Pancreas (tissue), 10 donors: Measurements from ENCODE around the gene TECPR1. TPM values are rescaled to one million over a fixed set of nuclear protein-coding genes. Genes with fewer than 3 reads are reported as not detected.

ENCODE experiments used
- ATAC-seq, 4 donors: fragments of 200-7000 bp; cut with Tn5 transposase; one replicate each; pipeline versions ENCODE4 v1.8.0 to v1.9.1; 2020; ENCODE audit warnings: mild to moderate bottlenecking in 4 of 4, moderate library complexity in 4 of 4
- DNase-seq, 6 donors: peaks; one replicate each; pipeline ENCODE4 v3.0.0-alpha.2; 2020
- FAIRE-seq: peaks from 2 replicates; lab custom pipeline; 2012; peaks lifted over from hg19 to GRCh38; lab: Jason Lieb, UNC
- H3K27ac ChIP-seq, 4 donors: fragments of 200-600 bp; sonication (generic); 1 replicate in 3 of 4; 2 replicates in 1 of 4; pipeline versions ENCODE4 v1.5.0 to v1.8.0; 2020
- H3K27me3 ChIP-seq, 4 donors: fragments of 200-600 bp; one replicate each; pipeline ENCODE4 v1.8.0; 2021
- H3K36me3 ChIP-seq, 3 donors: fragments of 200-600 bp; sonication (generic) in 1 of 3; one replicate each; pipeline versions ENCODE4 v1.5.0 to v1.8.0; 2020 to 2021
- H3K4me1 ChIP-seq, 3 donors: fragments of 200-600 bp; one replicate each; pipeline ENCODE4 v1.8.0; 2021
- H3K4me3 ChIP-seq, 4 donors: fragments of 200-600 bp; sonication (generic) in 2 of 4; one replicate each; pipeline versions ENCODE4 v1.5.0 to v1.8.0; 2020 to 2021
- H3K9me3 ChIP-seq, 4 donors: fragments of 200-600 bp; one replicate each; pipeline ENCODE4 v1.8.0; 2021
- WGBS, 2 donors: extraction: QIAGEN DNeasy Blood & Tissue Kit; methylation state at CpG; one replicate each; pipeline ENCODE4 v1.1.7; 2013; 5-methylcytosine and 5-hydroxymethylcytosine counted together
- intact Hi-C, 3 donors: fragments of 100-400 bp; cut with DNase I; formaldehyde crosslinking; loops; one replicate each; pipeline versions ENCODE4 v1.11.1 to v1.14.2; 2022
- polyA plus RNA-seq, 2 donors: library from polyadenylated mRNA; stranded (reverse); fragments of 200-250 nt; gene quantifications; one replicate each; pipeline ENCODE4 v1.2.3, GENCODE V29; 2013
- total RNA-seq, 6 donors: library from RNA; stranded (reverse); fragmentation: NEBNext Ultra II Directional in 4 of 6; extraction: Animal tissue kit (Norgen Biotek cat#: 25700) in 4 of 6; gene quantifications; one replicate each; pipeline versions ENCODE4 v1.2.1 to v1.2.4, GENCODE V29; 2021 to 2023
- TF ChIP-seq, protein P1 (sequence below), 4 donors: fragments of 200-600 bp; sonication (generic) in 3 of 4; IDR thresholded peaks; one replicate each; pipeline versions ENCODE4 v1.5.0 to v1.8.0; 2021; ENCODE audit warnings: antibody characterized with exemption in 4 of 4
- donor health status: healthy with polysubstance abuse.
- donor health status: DM: no; HTN: no; CAD: no; lungs with moderate emphysema.
- donor health status: DM: no; HTN: no; CAD: no.
- donor health status: control.
- donor health status: control.
- donor health status: Bipolar disorder and iron deficiency.
- donor health status: DM: yes; HTN: yes; CAD: no.
- donor health status: DM: no; HTN: no; CAD: no.
- donor health status: DM: no; HTN: no; CAD: no.
- donor health status: DM: yes; HTN: yes; CAD: no.

TECPR1 gene
- total RNA-seq (10 to 100 TPM; 12.5 to 26.3 (median 20.0) TPM), polyA plus RNA-seq (10 to 100 TPM; 16.2 to 36.3 TPM)

- H3K27ac ChIP-seq, result peak within 1 kb of the TSS; percentile 86 to 90 (median 88)
Measured at GRCh38 chr7:98251601-98252424, at the start of gene TECPR1. Gene TECPR1 (minus strand): TSS chr7:98252232. CDS start chr7:98246146, 6,086 bp downstream.

GRCh38 chr7:98300595-98301372, 48.8 kb upstream of the TECPR1 start:
- Histone ChIP-seq H3K27ac (no peak overlapping the region), H3K9me3 (no peaks in the 10 kb centered on the region), H3K27me3 (no peaks in the 10 kb centered on the region), H3K4me3 (no peak overlapping the region), H3K4me1 (no peaks in the 10 kb centered on the region), H3K36me3 (peaks cover 0 to 26% (median 0%) of the 10 kb centered on the region in 3 donors)
- intact Hi-C loops, result no loop called here
- 85 to 89% methylated on average over 26 of the region's 26 CpGs for WGBS, 2 donors
- TF ChIP-seq, protein P1, sequence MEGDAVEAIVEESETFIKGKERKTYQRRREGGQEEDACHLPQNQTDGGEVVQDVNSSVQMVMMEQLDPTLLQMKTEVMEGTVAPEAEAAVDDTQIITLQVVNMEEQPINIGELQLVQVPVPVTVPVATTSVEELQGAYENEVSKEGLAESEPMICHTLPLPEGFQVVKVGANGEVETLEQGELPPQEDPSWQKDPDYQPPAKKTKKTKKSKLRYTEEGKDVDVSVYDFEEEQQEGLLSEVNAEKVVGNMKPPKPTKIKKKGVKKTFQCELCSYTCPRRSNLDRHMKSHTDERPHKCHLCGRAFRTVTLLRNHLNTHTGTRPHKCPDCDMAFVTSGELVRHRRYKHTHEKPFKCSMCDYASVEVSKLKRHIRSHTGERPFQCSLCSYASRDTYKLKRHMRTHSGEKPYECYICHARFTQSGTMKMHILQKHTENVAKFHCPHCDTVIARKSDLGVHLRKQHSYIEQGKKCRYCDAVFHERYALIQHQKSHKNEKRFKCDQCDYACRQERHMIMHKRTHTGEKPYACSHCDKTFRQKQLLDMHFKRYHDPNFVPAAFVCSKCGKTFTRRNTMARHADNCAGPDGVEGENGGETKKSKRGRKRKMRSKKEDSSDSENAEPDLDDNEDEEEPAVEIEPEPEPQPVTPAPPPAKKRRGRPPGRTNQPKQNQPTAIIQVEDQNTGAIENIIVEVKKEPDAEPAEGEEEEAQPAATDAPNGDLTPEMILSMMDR (IDR thresholded peaks at IDR 0.05), result no peak
- DNase-seq, result peak in 1 of 6 donors; percentile 41
- no peak for FAIRE-seq
- ATAC-seq, result no peak

More at GRCh38 chr7:98251601-98252424, at the start of gene TECPR1:
- ATAC-seq (peak; percentile 93 to 97 (median 94)), FAIRE-seq (no peak), DNase-seq (peak; percentile 96 to 98 (median 98))
- Histone ChIP-seq H3K4me3 (peak within 1 kb of the TSS; percentile 29 to 90 (median 72)), H3K27me3 (no peaks in the 10 kb centered on the region), H3K4me1 (peaks cover 0 to 20% (median 14%) of the 10 kb centered on the region in 3 donors), H3K36me3 (no peaks in the 10 kb centered on the region), H3K9me3 (no peaks in the 10 kb centered on the region)
- 0% methylated on average over 65 to 69 of the region's 69 CpGs for WGBS, 2 donors
- TF ChIP-seq, protein P1 (IDR thresholded peaks at IDR 0.05), result no peak
- intact Hi-C loops, result no loop called here

DNA sequence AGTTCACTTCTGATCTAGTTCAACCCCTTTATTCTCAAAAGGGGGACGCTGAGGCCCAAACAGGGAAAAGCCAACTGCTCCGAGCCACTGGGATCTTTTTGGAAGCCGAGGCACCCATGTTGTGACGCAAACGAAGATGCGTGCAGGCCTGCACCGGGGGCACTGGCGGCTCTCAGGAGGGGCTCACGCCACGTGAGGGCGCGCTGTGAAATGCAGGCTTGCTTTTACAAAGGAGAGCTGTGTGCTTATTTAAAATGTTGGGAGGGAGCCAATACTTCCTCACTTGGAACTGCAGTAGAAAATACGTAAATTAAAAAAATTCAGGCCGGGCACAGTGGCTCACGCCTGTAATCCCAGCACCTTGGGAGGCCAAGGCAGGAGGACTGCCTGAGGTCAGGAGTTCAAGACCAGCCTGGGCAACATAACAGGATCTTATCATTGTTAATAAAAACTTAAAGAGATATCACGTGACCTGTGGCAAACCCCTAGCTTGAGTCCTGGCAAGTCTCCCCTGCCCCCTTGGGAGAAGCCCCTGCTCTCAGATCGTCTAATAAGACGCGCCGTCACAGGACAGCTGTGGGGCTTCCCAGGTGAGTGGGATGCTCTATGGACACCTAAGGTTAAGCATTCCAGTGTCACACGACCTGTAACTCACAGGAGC, 45.7 kb upstream of the TECPR1 start:
- Histone ChIP-seq H3K27ac (no peak overlapping the region), H3K4me1 (peaks cover 0 to 3% (median 0%) of the 10 kb centered on the region in 3 donors), H3K9me3 (no peaks in the 10 kb centered on the region), H3K27me3 (no peaks in the 10 kb centered on the region), H3K4me3 (no peak overlapping the region), H3K36me3 (peaks cover 0 to 25% (median 10%) of the 10 kb centered on the region in 3 donors)
- no peak for FAIRE-seq
- 86 to 87% methylated on average over 21 of the region's 21 CpGs for WGBS, 2 donors
- intact Hi-C loops, result loop anchor here in 2 of 3 donors (5.0 to 10.0 kb wide), 2 partner anchors 107 to 110 kb away; partner anchors contain the start of gene BAIAP2L1 (in 1 of the 2)
- TF ChIP-seq, protein P1 (IDR thresholded peaks at IDR 0.05), result no peak
- no peak for ATAC-seq
- DNase-seq, result no peak

- WGBS, 2 donors, result 82 to 86% methylated on average over 12 of the region's 12 CpGs
- TF ChIP-seq, protein P1 (IDR thresholded peaks at IDR 0.05), result no peak
- peak in 1 of 6 donors; percentile 65 for DNase-seq
- intact Hi-C loops, result loop anchor here in 2 of 3 donors (5.0 to 10.0 kb wide), 2 partner anchors 108 to 110 kb away; partner anchors contain the start of gene BAIAP2L1 (in 1 of the 2)
- Histone ChIP-seq H3K4me1 (peaks cover 0 to 3% (median 0%) of the 10 kb centered on the region in 3 donors), H3K27ac (no peak overlapping the region), H3K4me3 (no peak overlapping the region), H3K9me3 (no peaks in the 10 kb centered on the region), H3K36me3 (peaks cover 0 to 25% (median 13%) of the 10 kb centered on the region in 3 donors), H3K27me3 (no peaks in the 10 kb centered on the region)
- ATAC-seq, result no peak
- no peak for FAIRE-seq
Measured at GRCh38 chr7:98296833-98297232, 44.8 kb upstream of the TECPR1 start.
